HG02852 (cell line): ENCODE results near the gene FOXO1.

Experiments
- ATAC-seq: cut with Tn5 transposase; IDR thresholded peaks from one replicate; pipeline ENCODE4 v1.9.1; 2021; ENCODE audit warnings: mild to moderate bottlenecking, moderate library complexity; ENCODE audit not compliant: unreplicated experiment

FOXO1 gene

GRCh38 chr13:40666933-40667621 is 636 bp upstream of the FOXO1 start:
- ATAC-seq: peak; percentile 22

- ATAC-seq: peak; percentile 9
Observed at GRCh38 chr13:40665126-40666044, 1.1 kb downstream of the FOXO1 start.

DNA sequence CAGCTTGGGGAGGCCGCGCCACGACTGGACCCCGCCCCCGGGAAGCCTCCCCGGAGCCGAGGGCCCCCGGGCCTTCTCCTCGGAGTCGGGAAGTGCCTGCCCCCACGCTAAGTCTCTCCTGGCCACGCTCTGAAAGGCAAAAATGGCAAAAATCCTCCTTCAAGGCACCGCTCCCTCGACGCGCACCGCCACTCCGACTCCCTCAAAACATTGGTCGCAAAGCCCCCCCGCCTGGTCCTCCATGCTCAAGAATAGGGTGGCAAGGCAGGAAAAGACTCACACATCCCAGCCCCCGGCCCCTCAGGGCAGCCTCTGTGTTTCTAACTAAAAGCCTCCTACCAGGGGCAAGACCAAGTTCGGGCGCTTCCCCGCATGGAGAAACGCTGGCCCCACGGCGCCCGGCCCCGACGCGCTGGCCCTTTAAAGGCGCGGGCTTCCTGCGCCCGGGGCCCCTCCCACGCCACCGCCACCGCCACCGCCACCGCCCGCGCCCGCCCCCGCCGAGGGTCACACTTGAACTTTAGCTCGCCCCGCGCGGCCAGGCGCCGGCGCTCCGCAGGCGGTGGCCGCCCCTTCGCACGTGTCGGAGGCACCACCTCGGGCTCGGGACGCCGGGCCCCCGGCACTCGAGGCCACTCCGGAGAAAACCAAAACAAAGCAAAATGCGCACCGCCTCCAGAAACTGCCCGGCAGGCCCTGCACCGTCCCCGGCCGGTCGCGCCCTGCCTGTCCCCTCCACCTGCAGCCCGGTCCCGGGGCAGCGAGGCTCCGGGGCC is 1.9 kb downstream of the FOXO1 start:
- ATAC-seq: peak; percentile 15

DNA sequence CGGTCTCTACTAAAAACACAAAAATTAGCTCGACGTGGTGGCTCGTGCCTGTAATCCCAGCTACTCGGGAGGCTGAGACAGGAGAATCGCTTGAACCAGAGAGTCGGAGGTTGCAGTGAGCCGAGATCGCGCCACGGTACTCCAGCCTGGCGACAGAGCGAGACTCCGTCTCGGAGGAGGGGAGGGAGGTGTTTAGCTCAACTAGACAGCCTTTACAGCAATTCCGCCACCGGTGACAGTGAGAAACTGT is 2.4 kb downstream of the FOXO1 start:
- peak; percentile 20 for ATAC-seq

GRCh38 chr13:40662866-40663265 is 3.6 kb downstream of the FOXO1 start:
- ATAC-seq: peak; percentile 32

DNA sequence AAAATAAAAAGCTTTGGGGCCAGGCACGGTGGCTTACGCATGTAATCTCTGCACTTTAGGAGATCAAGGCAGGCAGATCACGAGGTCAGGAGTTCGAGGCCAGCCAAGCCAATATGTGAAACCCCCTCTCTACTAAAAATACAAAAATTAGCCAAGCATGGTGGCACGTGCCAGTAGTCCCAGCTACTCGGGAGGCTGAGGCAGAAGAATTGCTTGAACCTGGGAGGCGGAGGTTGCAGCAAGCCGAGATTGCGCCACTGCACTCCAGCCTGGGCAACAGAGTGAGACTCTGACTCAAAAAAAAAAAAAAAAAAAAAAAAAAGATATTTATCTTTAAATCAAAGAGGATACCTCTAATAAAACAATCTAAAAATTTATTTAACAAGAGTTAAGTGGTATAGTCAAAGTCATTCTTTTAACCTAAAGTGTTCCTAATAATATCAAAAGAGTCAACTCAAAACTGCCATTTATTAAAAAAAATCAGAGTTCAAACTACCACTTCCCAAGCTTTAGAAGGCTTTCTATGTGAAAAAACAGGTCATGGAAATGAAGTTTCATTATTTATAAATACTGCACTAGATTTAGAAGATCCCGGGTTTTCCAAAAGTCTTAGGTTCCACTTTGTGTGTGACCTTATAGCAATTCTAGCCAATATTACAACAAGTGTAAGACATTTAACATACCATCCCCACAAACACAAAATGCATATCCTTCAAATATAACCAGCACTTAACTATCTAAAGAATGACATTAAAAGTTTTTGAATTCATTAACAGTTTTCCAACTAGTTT is 4.4 kb downstream of the FOXO1 start:
- ATAC-seq: no peak

GRCh38 chr13:40660692-40661091 is 5.7 kb downstream of the FOXO1 start:
- no peak for ATAC-seq

DNA sequence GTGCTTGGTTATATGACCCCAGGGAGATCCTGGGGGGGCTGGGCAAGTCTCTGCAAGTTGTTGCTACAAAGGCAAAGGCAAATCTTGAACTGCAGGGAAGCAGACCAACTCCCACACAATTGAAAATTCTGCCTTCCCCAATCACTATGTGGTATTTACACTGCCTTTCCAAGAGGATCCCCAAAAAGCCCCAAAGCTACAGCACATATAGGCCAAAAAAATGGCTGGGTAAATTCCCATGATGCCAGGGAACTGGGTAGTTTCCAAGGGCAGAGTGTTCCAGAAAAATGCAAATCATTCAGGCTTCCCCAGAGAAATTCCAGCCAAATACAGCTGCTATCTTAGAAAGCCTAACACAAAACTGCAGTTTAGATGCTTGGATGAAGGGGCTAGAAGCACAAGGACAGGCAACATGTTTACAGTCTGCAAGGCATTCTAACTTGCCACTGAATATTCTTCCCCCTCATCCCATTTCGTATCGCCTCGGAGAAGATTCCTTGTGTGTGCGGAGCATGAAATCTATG is 6.2 kb downstream of the FOXO1 start:
- no peak for ATAC-seq

GRCh38 chr13:40657951-40658350 is 8.5 kb downstream of the FOXO1 start:
- no peak for ATAC-seq

GRCh38 chr13:40657307-40657706 is 9.1 kb downstream of the FOXO1 start:
- no peak for ATAC-seq

- no peak for ATAC-seq
Observed at GRCh38 chr13:40656358-40656757, 10.1 kb downstream of the FOXO1 start.

- ATAC-seq: no peak
Observed at GRCh38 chr13:40653527-40654318, 12.7 kb downstream of the FOXO1 start.

- ATAC-seq: peak; percentile 51
Observed at GRCh38 chr13:40652588-40652940, 13.9 kb downstream of the FOXO1 start.

GRCh38 chr13:40651866-40652587 is 14.4 kb downstream of the FOXO1 start:
- ATAC-seq: peak; percentile 39

- no peak for ATAC-seq
Observed at GRCh38 chr13:40648841-40649240, 17.6 kb downstream of the FOXO1 start.

- ATAC-seq: no peak
Observed at GRCh38 chr13:40648040-40648439, 18.4 kb downstream of the FOXO1 start.

DNA sequence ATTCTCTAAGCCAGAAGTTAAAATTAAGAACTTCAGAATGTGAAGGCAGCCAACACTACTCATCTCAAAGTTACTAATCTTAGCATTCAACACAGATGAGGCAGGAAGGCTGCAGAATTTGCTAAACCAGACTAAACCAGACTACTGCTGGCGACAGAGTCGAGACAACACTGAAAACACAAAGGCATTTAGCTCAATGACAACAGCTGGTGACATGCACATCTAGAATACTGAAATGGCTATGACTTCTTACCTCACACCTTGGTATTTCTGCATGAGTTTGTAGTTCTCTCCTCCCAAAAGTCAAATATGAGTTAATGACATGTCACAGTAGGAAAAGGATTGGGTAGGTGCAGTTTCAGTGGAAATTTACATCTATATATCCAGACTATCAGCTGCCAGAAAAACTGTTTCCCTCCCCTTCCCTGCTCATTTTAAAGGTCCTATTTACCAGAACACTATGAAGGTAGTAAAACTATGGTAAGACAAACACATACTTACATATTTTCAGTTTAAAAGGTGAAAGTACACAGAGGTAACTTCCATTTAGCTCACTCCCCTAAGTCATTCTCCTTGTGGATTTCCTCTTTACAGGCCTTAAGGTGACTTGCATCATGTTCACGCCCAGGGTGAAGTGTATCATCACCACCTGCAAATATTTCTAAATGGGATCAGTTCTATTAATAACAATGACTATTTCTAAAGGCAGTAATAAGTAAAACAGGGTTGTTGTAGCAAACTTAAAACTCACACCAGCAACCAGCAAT is 21.4 kb downstream of the FOXO1 start:
- ATAC-seq: no peak

DNA sequence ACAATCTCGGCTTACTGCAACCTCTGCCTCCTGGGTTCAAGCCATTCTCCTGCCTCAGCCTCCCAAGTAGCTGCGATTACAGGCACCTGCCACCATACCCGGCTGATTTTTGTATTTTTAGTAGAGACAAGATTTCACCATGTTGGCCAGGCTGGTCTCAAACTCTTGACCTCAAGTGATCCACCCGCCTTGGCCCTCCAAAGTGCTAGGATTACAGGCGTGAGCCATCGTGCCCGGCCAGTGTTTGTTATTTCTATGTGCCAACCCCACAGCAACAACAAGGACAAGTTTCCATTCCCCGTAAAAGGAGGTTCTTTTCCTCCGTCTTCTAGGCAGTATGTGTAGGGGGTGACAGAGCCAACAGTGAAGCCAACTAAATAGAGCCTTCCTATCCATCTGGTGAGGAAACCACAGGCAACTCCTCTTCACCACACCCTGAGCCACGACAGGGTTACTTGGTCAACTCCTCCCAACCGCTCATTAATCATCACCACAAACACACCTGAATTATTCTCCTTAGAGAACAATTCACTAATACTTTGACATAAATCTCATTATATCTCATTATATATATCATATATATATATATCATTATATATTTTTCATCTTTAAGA is 25.5 kb downstream of the FOXO1 start:
- ATAC-seq: no peak
